HCEC 1CT (cell line): ENCODE measurements around the gene ITM2B.
"Not testable (repeated sequence)": the region's sequence is repeated elsewhere in the genome, so short reads cannot be mapped to it uniquely, and the experiment has no call there.

Experiments
- DNase-seq: peaks from one replicate; pipeline ENCODE4 v3.0.0-alpha.2; 2017

The ITM2B gene

GRCh38 chr13:48230541-48230940 is 2.5 kb upstream of the ITM2B start:
- no peak for DNase-seq

DNA sequence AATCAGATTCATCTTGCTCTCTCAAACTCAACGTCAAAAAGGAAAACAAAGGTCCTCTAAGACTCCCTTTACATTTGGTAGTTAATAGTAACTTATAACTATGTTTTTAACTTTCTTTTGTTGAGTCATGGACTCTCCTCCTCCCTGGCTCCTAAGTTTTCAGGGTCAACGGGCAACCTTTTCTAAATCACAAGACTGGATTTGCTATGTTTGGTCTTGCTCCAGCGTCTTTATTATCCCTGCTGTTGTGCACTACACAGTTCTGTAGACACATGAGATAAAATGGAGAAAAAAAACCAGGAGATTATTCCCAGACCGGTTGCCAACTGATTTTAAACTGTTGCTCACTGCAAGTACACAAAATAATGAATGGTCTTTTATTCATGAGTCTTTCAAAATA is 1.9 kb upstream of the ITM2B start:
- DNase-seq: no peak

DNA sequence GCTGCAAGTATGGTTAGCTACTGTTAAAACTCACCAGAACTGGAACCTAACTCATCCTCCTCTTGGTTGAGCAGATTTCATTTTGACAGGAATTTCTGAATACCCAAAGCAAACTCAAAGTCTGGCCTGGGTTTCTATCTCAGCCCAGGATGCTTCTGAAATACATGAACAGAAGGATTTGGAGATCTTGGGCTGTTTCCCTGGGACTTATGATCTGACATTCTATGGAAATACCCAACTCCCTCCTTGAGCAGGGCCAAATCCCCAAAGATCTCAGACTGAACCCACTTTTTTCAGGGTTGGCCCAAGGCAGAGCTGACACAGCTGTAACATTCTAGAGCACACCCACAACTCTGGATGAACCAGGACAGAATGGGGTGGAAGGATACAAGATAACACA is 1.1 kb upstream of the ITM2B start:
- DNase-seq: no peak

GRCh38 chr13:48232420-48233045 is 473 bp upstream of the ITM2B start:
- DNase-seq: no peak

DNA sequence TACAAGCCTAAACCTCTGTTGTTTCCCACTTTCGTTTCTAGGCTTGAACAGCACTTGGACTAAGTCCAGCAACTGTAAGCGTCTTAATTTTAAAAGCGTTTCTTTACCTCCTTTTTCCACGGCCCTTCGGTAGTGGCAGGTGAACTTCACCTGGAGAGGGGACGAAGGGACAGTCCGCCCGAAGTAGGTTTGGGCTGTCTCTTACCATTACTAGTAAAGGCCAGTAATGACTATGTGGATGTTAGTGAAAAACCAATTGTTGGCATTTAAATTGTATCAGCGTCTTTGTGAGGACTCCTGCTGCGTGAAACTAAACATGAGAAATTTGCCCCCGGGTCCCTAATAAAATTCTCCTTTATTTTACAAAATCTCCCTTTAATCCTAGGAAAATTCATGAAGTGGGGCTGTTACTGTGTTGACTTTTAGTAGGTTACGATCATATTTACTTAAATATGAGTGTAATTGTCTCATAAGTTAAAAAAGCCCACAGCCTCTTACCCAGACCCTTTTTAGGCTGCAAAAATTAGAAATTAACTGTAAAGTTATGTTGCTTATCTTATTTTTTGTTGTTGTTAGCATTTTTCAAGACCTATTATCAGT is 983 bp downstream of the ITM2B start:
- DNase-seq: peak; percentile 36

DNA sequence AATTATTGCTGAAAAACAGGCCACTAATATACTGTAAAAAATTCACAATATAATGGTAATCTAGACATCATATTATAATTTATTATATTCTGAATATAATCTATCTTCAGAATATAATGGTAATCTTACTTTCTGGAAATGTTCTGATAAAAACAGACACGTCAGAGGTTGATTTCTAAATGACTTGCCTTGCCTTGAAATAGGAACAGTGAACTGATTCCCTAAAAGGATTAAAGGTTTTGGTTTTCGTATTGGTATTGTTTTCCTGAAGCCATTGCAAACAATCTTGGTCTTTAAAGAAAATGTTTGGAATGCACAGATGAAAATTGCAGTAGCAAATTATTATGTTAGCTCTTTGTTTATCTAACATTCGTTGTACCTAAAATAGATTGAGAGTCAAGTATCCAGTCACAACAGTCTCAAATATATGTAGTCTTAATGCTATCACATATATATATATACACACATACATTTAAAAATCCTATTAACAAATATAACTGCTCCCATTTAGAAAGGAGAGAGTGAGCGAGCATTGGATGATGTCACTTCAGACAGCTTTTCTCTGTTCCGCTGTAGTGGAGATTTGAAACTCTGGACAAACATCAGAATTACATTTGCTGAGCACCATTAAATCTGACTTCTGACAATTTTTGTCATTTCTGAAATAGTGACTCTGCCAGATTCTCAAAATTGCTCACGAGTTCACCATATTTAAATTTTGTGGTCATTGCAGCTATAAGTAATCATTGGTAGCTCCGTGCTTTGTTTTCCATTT is 1.7 kb downstream of the ITM2B start:
- DNase-seq: peak; percentile 13

DNA sequence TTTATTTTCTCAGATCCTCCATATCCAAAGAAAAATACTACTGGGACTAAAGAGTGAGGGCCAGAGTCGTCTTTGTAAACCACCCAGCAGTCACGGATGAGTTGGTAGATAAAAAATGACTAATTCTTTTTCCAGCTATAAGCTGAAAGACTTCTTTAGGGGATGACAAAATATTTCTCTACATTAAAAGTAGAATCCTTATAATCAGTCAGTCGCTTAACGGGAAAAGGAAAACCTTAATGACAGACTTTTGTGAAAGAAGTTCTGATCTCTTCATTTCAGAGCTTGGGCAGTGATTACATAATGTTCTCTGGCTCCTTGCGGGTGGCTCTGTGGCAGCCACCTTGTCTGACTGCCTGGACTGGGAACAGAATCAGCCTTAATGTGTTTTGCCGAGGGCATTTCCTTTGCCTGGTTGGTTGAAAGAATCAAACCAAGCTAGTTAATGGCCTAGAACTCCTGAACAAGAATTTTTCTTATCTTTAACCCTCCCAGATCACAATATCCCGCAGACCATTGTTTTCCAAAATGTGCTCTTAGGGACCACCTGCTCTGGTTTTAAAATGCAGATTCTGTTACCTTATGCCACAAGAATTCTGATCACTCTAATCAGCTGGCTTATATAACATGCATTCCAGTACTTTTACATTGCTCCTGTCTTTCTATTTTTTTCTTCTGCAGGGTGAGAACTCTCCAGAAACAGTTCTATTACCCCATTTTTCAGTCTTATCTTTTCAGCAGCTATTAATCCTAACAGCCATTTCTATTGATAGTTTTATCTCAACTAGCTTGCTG is 2.5 kb downstream of the ITM2B start:
- DNase-seq: no peak

GRCh38 chr13:48236528-48237353 is 3.7 kb downstream of the ITM2B start:
- DNase-seq: no peak

DNA sequence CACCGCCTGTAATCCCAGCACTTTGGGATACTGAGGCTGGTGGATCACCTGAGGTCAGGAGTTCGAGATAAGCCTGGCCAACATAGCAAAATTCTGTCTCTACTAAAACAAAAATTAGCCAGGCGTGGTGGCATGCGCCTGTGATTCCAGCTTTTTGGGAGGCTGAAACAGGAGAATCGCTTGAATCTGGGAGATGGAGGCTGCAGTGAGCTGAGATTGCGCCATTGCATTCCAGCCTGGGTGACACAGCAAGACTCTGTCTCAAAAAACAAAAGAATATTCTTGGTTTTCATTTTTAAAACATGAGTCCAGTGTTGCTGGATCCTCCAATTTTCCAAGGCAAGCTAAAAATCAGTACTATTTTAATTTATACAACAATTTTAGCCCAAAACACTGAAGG is 6.4 kb downstream of the ITM2B start:
- DNase-seq: not testable (repeated sequence)

- DNase-seq: no peak
Observed at GRCh38 chr13:48241651-48242050, 8.6 kb downstream of the ITM2B start.

GRCh38 chr13:48242677-48243076 is 9.7 kb downstream of the ITM2B start:
- no peak for DNase-seq

DNA sequence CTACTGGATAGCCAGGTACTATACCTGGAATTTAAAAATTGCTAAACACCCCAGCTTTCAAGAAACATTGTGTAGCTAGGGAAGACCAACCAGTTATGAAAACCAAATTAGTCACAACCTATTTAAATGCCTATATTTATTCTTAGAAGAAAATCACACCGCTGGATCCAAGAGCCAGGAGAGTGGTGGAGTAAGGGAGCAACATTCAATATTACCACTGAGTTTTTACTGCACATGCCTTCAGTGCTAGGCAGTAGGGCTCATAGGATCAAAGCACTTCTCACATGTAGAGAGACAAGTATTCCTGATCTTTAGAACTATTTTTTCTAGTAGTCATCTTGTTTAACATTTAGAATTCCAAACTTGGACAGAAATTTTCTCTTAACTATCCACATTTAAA is 11.2 kb downstream of the ITM2B start:
- no peak for DNase-seq

- no peak for DNase-seq
Observed at GRCh38 chr13:48246102-48246501, 13.1 kb downstream of the ITM2B start.

- no peak for DNase-seq
Observed at GRCh38 chr13:48249018-48249417, 16.0 kb downstream of the ITM2B start.

DNA sequence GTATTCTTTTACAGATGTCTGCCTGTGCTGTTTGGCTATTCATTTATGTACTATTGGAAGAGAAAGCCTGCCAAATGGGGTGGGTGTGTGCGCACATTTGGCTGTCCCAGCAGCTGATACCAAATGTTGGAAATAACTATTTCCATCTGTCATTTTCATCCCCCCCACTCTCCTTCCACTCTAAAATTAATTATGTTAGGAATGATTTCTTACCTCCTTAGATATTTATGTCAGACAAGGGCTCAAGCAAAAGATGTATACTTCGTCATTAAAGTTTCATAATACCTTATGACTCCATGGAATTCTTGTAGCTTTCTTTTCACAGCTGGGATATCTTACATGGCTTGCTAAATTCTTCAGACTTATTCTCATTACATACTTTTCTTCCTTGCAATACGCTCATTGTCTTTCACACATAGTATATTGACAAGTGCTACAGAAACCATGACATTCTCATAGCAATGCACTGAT is 18.6 kb downstream of the ITM2B start:
- DNase-seq: no peak

DNA sequence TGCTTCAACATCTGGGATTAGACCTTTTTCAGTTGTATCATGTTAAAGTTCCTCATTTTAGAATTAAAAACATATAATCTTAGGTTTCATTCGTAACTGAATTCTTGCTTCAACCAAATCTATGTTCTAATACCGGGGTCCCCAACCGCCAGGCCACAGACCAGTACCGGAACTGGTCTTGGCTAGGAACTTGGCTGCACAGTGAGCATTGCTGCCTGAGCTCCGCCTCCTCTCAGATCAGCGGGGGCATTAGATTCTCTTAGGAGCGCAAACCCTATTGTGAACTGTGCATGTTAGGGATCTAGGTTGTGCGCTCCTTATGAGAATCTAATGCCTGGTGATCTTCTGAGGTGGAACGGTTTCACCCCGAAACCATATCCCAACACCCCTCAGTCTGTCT is 19.2 kb downstream of the ITM2B start:
- DNase-seq: no peak

- no peak for DNase-seq
Observed at GRCh38 chr13:48253849-48254248, 20.8 kb downstream of the ITM2B start.

- DNase-seq: no peak
Observed at GRCh38 chr13:48255090-48255489, 22.1 kb downstream of the ITM2B start.

DNA sequence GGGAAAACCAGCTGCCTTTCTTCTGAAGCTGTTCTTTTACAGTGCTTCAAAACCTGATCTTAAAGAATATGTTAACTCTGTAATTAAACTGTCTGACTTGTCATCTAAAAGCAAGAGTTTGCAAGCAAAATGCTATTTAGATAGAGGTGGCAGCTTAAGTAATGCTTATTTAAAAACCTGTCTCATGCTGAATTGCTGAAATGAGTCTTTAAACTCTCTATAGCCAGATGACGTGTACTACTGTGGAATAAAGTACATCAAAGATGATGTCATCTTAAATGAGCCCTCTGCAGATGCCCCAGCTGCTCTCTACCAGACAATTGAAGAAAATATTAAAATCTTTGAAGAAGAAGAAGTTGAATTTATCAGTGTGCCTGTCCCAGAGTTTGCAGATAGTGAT is 22.9 kb downstream of the ITM2B start:
- DNase-seq: no peak

GRCh38 chr13:48258002-48258401 is 25.0 kb downstream of the ITM2B start:
- DNase-seq: no peak

- DNase-seq: no peak
Observed at GRCh38 chr13:48258430-48258829, 25.4 kb downstream of the ITM2B start.

DNA sequence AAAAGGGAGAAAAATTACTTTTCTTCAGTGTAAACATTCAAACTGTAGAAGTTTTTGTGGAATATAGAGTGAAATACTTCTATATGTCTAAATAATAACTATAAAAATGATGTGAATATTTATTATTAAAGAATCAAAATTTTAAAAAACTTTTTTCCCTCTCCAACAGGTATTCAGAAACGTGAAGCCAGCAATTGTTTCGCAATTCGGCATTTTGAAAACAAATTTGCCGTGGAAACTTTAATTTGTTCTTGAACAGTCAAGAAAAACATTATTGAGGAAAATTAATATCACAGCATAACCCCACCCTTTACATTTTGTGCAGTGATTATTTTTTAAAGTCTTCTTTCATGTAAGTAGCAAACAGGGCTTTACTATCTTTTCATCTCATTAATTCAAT is 28.0 kb downstream of the ITM2B start:
- DNase-seq: no peak
